ENCODE results near the gene PPP1CC.
"Not testable (repeated sequence)": the region's sequence is repeated elsewhere in the genome, so short reads cannot be mapped to it uniquely, and the experiment has no call there.

Gene PPP1CC

DNA sequence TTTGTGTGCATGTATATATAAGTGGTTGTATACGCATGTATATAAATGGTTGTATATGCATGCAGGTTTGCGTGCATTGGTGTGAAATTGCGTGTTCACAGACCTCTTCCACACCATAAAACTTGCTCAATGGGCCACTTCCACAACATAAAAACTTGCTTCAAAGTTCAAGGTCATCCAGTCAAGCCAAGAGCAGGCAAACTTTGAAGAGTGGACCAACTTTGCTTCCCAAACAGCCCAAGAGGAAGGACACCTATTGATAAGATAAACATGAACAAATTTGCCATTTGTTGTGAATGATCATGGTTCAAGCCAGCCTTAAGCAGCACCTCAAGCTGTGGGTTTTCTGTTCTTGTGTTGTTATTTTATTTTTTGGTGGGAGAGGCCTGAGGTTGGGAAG, 25.2 kb upstream of the PPP1CC start:
- in situ Hi-C loops (cut with HindIII; ENCODE audit: low pct_unique_long_range_greater_than_20kb, low sequenced_read_pairs): no loop called here

DNA sequence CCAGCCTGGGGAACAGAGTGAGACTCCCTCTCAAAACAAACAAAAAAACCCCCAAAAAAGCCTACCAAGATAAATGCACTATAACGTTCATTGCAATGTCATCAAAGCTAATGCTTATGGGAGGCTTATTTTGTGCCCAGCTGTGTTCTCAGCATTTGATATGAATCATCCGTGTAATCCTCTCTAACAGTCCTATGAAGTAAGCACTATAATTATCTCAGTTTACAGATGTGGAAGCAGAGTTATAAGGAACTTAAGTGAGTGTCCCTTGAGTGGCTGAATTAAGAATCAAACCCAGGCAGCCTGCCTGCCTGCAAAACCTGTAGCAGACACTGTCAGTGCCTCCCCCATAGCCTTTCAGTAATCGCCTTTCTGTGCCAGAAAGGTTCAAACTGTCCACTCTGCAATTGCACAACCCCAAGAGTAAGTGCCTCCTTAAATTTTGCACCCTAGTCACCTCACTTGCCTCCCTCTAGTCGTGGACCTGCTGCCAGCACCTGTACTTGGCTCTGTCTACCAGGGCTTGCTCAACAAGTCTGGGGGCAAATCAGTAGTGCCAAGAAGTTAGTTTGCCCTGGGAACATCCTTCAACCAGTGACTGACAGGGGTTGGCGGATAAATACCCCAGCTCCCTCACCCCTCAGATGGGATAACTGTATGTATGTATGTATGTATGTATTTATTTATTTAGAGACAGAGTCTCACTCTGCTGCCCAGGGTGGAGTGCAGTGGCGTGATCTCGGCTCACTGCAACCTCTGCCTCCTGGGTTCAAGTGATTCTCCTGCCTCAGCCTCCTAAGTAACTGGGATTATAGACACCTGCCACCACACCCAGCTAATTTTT, 23.8 kb upstream of the PPP1CC start:
- in situ Hi-C loops (cut with HindIII; ENCODE audit: low pct_unique_long_range_greater_than_20kb, low sequenced_read_pairs): no loop called here
- peak in 1 of 2 experiments; percentile 29 for DNase-seq (ENCODE audit: low read depth in 1 of 2, low spot score in 1 of 2)
- no peak for TF ChIP-seq JUND (IDR thresholded peaks at IDR 0.05; ENCODE audit: low read depth)

More for the DNA sequence above, 25.2 kb upstream of the PPP1CC start:
- TF ChIP-seq JUND (IDR thresholded peaks at IDR 0.05; ENCODE audit: low read depth): no peak
- no peak for DNase-seq (ENCODE audit: low read depth in 1 of 2, low spot score in 1 of 2)

DNA sequence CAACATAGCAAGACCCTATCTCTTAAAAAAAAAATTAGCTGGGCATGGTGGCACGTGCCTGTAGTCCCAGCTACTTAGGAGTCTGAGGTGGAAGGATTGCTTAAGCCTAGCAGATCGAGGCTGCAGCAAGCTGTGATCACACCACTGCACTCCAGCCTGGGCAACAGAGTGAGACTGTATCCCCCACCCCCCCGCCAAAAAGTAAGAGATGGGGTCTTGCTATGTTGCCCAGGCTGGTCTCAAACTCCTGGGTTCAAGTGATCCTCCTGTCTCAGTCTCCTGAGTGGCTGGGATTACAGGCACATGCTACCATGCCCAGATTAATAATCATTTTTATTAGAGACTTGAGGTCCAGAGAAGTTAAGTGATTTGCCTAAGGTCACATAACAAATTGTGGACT, 22.9 kb upstream of the PPP1CC start:
- in situ Hi-C loops (cut with HindIII; ENCODE audit: low pct_unique_long_range_greater_than_20kb, low sequenced_read_pairs); DNase-seq (ENCODE audit: low read depth in 1 of 2, low spot score in 1 of 2): not testable (repeated sequence)

DNA sequence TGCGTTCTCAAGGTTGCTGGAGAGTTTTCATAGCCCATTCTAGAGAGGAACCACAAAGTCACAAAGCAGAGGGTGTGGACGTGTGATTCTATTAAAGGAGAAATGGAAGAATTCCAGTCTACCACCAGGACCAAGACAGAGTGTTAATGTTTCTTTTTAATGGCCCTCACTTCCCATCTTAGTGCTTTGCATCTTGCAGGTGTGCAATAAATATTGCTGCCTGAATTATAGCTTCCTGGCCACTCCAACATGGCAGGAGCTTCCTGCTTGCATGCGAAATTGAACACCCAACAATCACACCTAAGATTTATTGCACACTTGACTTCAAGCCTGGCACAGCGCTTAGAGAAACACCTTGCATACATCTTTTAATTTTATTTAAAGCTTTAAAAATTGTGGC, 22.4 kb upstream of the PPP1CC start:
- TF ChIP-seq JUND (IDR thresholded peaks at IDR 0.05; ENCODE audit: low read depth): no peak
- in situ Hi-C loops (cut with HindIII; ENCODE audit: low pct_unique_long_range_greater_than_20kb, low sequenced_read_pairs): no loop called here
- no peak for DNase-seq (ENCODE audit: low read depth in 1 of 2, low spot score in 1 of 2)

DNA sequence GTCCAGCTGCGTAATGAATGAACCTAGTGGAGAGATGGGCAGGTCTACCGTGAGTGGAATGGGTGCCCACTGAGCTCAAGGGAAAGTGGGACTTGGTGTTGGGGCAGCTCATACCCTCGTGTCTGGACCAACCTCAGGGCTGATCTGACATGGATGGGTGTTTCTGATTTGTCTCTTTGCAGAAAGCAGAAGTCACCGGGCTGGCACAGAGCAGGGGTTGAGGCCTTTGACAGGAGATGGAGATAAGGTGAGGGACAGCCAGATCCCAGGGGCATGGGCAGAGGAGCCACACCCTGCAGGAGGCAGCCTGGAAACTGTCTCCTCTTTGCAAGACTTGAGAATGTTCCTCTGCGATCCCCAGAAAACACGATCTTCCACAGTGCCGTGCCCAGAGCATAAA, 20.9 kb upstream of the PPP1CC start:
- in situ Hi-C loops (cut with HindIII; ENCODE audit: low pct_unique_long_range_greater_than_20kb, low sequenced_read_pairs): no loop called here
- no peak for DNase-seq (ENCODE audit: low read depth in 1 of 2, low spot score in 1 of 2)
- no peak for TF ChIP-seq JUND (IDR thresholded peaks at IDR 0.05; ENCODE audit: low read depth)

DNA sequence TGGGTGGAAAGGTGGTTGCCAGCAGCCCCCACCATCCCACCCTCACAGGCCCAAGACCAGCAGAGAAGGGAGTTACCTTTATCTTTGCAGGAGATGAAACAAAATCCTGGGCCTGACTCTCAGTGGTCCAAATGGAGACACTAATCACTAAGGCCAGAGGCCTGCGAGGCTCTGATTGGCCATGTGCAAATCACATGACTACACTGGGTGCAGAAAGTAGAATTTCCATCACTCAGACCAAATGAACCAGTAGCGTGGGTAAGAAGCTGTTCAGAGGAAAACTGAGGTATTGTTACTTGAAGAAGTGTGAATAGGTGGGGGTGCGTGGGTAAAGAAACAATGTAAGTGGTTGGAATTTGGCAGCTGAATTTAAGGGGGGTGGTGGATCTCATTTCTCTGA, 20.2 kb upstream of the PPP1CC start:
- DNase-seq (ENCODE audit: low read depth in 1 of 2, low spot score in 1 of 2): no peak
- in situ Hi-C loops (cut with HindIII; ENCODE audit: low pct_unique_long_range_greater_than_20kb, low sequenced_read_pairs): no loop called here
- no peak for TF ChIP-seq JUND (IDR thresholded peaks at IDR 0.05; ENCODE audit: low read depth)

DNA sequence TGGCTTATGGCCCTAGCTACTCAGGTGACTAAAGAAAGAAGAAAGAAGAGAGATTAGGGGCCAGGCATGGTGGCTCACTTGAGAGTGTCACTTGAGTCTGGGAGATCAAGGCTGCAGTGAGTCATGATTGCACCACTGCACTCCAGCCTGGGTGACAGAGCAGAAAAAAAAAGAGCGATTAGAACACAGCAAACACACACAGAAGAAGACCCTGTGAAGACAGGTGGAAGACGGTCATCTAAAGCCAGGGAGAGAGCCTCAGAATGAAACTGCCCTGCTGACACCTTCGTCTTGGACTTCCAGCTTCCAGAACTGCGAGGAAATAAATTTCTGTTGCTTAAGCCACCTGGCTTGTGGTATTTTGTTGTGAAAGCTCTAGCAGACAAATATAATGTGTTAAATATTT, 17.5 kb upstream of the PPP1CC start:
- in situ Hi-C loops (cut with HindIII; ENCODE audit: low pct_unique_long_range_greater_than_20kb, low sequenced_read_pairs): no loop called here
- no peak for TF ChIP-seq JUND (IDR thresholded peaks at IDR 0.05; ENCODE audit: low read depth)
- no peak for DNase-seq (ENCODE audit: low read depth in 1 of 2, low spot score in 1 of 2)

DNA sequence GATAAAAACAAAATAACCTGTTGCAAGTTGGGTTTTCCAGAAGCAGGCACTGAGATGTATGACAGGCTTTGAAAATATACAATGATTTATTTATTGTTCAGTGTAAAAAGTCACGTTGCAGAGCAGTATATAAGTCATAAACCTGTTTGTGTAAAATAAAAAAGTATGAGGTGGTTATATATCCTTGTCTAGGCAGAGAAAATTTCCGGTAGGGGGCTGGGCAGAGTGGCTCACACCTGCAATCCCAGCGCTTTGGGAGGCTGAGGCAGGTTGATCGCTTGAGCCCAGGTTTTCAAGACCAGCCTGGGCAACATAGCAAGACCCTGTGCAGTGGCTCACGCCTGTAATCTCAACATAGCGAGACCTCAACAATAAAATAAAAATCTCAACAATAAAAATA, 16.2 kb upstream of the PPP1CC start:
- no peak for TF ChIP-seq JUND (IDR thresholded peaks at IDR 0.05; ENCODE audit: low read depth)
- DNase-seq (ENCODE audit: low read depth in 1 of 2, low spot score in 1 of 2): no peak
- in situ Hi-C loops (cut with HindIII; ENCODE audit: low pct_unique_long_range_greater_than_20kb, low sequenced_read_pairs): no loop called here

DNA sequence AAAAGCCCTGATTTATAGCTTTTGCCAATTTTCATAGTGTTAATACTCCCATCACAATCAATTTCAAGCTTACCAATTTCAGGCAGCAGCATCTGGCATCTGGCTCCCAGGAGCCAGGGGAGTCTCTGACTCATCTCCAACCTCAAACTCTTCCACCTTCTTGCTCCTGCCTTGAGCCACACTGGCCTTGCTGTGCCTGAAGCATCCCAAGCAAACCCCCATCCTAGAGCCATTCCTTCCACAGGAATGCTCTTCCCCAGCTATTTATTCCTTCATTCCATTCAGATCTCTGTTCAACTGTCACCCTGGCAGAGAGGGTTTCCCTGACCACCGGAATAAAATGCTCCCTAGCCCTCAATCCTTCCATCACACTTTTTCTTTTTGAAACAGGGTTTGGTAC, 13.9 kb upstream of the PPP1CC start:
- no peak for TF ChIP-seq JUND (IDR thresholded peaks at IDR 0.05; ENCODE audit: low read depth)
- DNase-seq (ENCODE audit: low read depth in 1 of 2, low spot score in 1 of 2): no peak
- in situ Hi-C loops (cut with HindIII; ENCODE audit: low pct_unique_long_range_greater_than_20kb, low sequenced_read_pairs): no loop called here

DNA sequence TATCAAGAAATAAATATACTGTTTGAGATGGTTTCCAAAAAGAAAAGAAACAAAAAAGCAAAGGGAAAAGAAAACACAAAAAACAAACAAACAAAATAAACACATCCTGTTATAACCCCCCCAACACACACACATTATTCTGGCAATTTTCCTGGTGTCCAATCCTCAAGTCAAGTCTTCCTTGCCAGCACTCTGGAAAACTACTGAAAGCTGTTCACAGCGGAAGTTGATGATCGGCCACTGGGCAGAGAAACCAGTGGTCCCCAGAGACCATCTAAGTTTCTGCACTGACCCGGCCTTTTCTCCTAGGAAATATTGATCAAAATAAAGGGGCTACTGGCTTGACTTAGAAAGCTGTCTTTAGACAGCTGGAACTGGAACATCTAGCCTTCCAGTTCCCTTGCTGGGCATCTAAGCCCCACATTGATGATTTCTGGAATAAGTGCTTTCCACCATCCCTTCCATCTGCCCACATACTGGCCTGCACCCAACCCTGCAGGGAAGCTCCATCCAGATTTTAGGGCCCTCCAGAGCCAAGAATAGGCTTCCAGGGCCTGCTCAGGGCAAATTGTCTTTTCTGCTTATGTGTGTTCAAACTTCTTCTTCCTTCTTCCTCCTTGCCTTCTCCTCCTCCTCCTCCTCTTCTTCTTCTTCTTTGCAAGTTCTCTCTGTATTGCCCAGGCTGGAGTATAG, 11.6 kb upstream of the PPP1CC start:
- in situ Hi-C loops (cut with HindIII; ENCODE audit: low pct_unique_long_range_greater_than_20kb, low sequenced_read_pairs): no loop called here
- no peak for DNase-seq (ENCODE audit: low read depth in 1 of 2, low spot score in 1 of 2)
- TF ChIP-seq JUND (IDR thresholded peaks at IDR 0.05; ENCODE audit: low read depth): no peak

DNA sequence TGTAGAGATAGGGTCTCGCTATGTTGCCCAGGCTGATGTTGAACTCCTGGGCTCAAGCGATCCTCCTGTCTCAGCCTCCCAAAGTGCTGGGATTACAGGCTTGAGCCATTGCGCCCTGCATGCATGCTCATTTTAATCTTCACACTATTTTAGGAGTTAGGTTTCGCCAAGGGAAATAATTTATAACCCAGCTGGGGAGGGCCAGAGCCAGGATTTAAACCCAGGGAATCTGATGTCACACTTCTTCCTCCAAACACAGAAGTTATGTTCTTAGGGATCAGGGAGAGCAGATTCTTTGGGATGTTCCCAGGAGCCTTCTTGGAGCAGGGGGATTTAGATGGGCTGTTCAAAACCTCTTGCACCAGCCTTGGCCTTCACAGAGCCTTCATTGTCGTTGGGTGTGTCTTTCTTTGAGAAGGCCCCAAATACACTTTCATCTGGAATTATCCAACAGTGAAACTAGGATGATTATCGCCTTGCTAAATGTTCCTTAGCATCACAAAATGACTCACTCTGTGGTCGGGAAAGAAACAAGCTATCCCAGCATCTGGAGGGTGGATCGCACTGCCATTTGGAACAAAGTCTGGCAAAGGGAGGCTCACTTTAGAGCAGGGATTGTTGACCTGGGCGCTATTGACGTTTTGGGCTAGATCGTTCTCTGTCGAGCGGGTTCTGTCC, 8.2 kb upstream of the PPP1CC start:
- no peak for DNase-seq (ENCODE audit: low read depth in 1 of 2, low spot score in 1 of 2)
- TF ChIP-seq JUND (IDR thresholded peaks at IDR 0.05; ENCODE audit: low read depth): no peak
- in situ Hi-C loops (cut with HindIII; ENCODE audit: low pct_unique_long_range_greater_than_20kb, low sequenced_read_pairs): no loop called here

DNA sequence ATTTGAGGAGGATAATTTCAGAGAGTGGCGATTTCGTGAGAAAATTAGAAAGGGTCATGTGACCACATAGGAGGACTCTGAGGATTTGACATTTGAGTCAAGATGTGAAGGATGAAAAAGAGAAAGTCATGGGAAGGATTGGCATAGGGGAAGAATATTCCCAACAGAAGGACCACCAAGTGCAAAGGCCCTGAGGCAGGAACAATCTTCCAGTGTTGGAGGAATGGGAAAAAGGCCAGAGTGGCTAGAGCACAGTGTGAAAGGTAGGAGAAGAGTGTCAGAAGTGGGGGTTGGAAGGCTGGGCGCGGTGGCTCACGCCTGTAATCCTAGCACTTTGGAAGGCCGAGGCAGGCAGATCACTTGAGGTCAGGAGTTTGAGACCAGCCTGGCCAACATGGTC, 3.9 kb upstream of the PPP1CC start:
- in situ Hi-C loops (cut with HindIII; ENCODE audit: low pct_unique_long_range_greater_than_20kb, low sequenced_read_pairs): no loop called here
- no peak for TF ChIP-seq JUND (IDR thresholded peaks at IDR 0.05; ENCODE audit: low read depth)
- no peak for DNase-seq (ENCODE audit: low read depth in 1 of 2, low spot score in 1 of 2)

All from T47D (cell line).